Parathyroid adenoma (tissue), 2 donors: Measurements from ENCODE around the gene LPIN1.

Source experiments
- H2AFZ ChIP-seq: fragments of 300-600 bp; sonication (generic); one replicate; pipeline ENCODE4 v1.7.0; 2017; ENCODE audit warnings: antibody characterized with exemption, mild to moderate bottlenecking
- H3K27ac ChIP-seq: fragments of 300-600 bp; sonication (generic); one replicate; pipeline ENCODE4 v1.7.0; 2017
- H3K27me3 ChIP-seq: fragments of 300-600 bp; sonication (generic); one replicate; pipeline ENCODE4 v1.7.0; 2017; ENCODE audit warnings: low read length; ENCODE audit not compliant: control insufficient read depth, insufficient read depth
- H3K36me3 ChIP-seq: fragments of 300-600 bp; sonication (generic); one replicate; pipeline ENCODE4 v1.7.0; 2017; ENCODE audit warnings: low read length; ENCODE audit not compliant: control insufficient read depth, insufficient read depth
- H3K4me1 ChIP-seq: fragments of 300-600 bp; sonication (generic); one replicate; pipeline ENCODE4 v1.7.0; 2017; ENCODE audit warnings: control low read depth
- H3K4me2 ChIP-seq: fragments of 300-600 bp; sonication (generic); one replicate; pipeline ENCODE4 v1.7.0; 2017; ENCODE audit warnings: low read length
- H3K4me3 ChIP-seq: fragments of 300-600 bp; sonication (generic); one replicate; pipeline ENCODE4 v1.7.0; 2017; ENCODE audit warnings: low read depth, low read length
- H3K79me2 ChIP-seq: fragments of 300-600 bp; sonication (generic); one replicate; pipeline ENCODE4 v1.7.0; 2017; ENCODE audit warnings: control low read depth
- H3K9ac ChIP-seq: fragments of 300-600 bp; sonication (generic); one replicate; pipeline ENCODE4 v1.7.0; 2017; ENCODE audit warnings: mild to moderate bottlenecking
- H3K9me3 ChIP-seq: fragments of 300-600 bp; sonication (generic); one replicate; pipeline ENCODE4 v1.7.0; 2017; ENCODE audit warnings: low read length; ENCODE audit not compliant: control insufficient read depth
- CTCF ChIP-seq: fragments of 300-600 bp; sonication (generic); IDR thresholded peaks from one replicate; pipeline ENCODE4 v1.7.0; 2017; ENCODE audit warnings: antibody characterized with exemption, mild to moderate bottlenecking
- donor health status: primary hyperparathyroidism.

LPIN1 gene

GRCh38 chr2:11873356-11874154, 127.1 kb downstream of the LPIN1 start:
- Histone ChIP-seq H3K36me3 (no peaks in the 10 kb centered on the region), H3K4me3 (no peak overlapping the region)

DNA sequence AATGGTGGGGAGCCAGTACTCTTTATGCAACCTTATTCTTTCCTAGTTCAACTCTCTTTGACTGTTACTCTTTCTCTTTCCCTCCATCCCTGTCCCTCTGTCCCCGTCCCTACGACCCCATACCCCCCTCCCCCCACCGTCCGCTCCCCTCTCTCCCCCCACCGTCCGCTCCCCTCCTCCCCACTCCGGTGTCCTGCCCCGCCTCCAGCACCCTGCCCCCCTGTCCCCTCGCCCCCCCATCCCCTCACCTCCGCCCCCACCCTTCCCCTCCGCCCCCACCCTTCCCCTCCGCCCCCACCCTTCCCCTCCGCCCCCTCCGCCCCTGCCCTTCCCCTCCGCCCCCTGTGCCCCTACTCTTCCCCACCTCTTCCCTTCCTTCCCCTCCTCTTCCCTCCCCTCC, 128.4 kb downstream of the LPIN1 start:
- H3K4me1 ChIP-seq = peaks cover 36% of the 10 kb centered on the region
- TF ChIP-seq CTCF = no peak
- H3K36me3 ChIP-seq = no peaks in the 10 kb centered on the region
- H3K4me3 ChIP-seq = no peak overlapping the region
- peak overlapping the region; percentile 65 for H3K27ac ChIP-seq
- H3K4me2 ChIP-seq = no peak overlapping the region
- H2AFZ ChIP-seq = no peak overlapping the region
- H3K9ac ChIP-seq = no peak overlapping the region
- H3K27me3 ChIP-seq = no peaks in the 10 kb centered on the region
- H3K79me2 ChIP-seq = no peaks in the 10 kb centered on the region
- H3K9me3 ChIP-seq = no peaks in the 10 kb centered on the region

More at GRCh38 chr2:11873356-11874154, 127.1 kb downstream of the LPIN1 start:
- Histone ChIP-seq H3K27me3 (no peaks in the 10 kb centered on the region), H3K9ac (no peak overlapping the region), H2AFZ (peak overlapping the region; percentile 66), H3K9me3 (no peaks in the 10 kb centered on the region), H3K4me1 (peaks cover 36% of the 10 kb centered on the region), H3K79me2 (no peaks in the 10 kb centered on the region), H3K27ac (peak overlapping the region; percentile 65), H3K4me2 (no peak overlapping the region)
- no peak for TF ChIP-seq CTCF

DNA sequence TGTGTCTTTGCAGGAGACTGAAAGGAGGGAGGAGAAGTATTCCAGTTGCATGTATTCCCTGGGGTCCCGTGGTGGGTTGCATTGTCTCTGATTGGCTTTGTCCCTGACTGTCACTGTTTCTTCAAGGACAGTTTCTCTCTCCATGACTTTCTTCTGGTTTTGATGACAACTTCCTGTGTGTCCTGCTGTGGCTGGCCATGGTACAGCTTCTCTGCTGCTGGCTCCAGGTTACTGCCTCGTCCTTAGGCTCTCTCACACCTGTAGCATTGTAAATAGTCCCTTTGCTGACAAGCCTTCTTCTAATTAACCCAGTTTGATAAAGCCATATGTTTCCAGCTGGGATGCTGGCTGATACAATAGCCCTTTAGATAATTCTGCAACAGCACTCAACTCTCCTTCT, 129.0 kb downstream of the LPIN1 start:
- H3K4me3 ChIP-seq = no peak overlapping the region
- no peaks in the 10 kb centered on the region for H3K79me2 ChIP-seq
- H3K27ac ChIP-seq = peak overlapping the region; percentile 33
- no peak overlapping the region for H3K4me2 ChIP-seq
- H3K9ac ChIP-seq = no peak overlapping the region
- H3K36me3 ChIP-seq = no peaks in the 10 kb centered on the region
- H3K4me1 ChIP-seq = peaks cover 36% of the 10 kb centered on the region
- peak overlapping the region; percentile 57 for H2AFZ ChIP-seq
- no peaks in the 10 kb centered on the region for H3K9me3 ChIP-seq
- TF ChIP-seq CTCF = no peak
- H3K27me3 ChIP-seq = no peaks in the 10 kb centered on the region

- Histone ChIP-seq H3K36me3 (no peaks in the 10 kb centered on the region), H3K27ac (peak overlapping the region; percentile 33), H3K4me2 (no peak overlapping the region), H3K4me3 (no peak overlapping the region), H2AFZ (peak overlapping the region; percentile 57), H3K79me2 (no peaks in the 10 kb centered on the region), H3K9me3 (no peaks in the 10 kb centered on the region), H3K4me1 (peaks cover 36% of the 10 kb centered on the region), H3K9ac (no peak overlapping the region), H3K27me3 (no peaks in the 10 kb centered on the region)
- TF ChIP-seq CTCF = no peak
Measured at GRCh38 chr2:11876436-11876835, 130.0 kb downstream of the LPIN1 start.

GRCh38 chr2:11876889-11877288, 130.5 kb downstream of the LPIN1 start:
- TF ChIP-seq CTCF = no peak
- H3K36me3 ChIP-seq = no peaks in the 10 kb centered on the region
- H3K79me2 ChIP-seq = no peaks in the 10 kb centered on the region
- H3K4me1 ChIP-seq = peaks cover 36% of the 10 kb centered on the region
- H3K27ac ChIP-seq = peak overlapping the region; percentile 33
- H3K27me3 ChIP-seq = no peaks in the 10 kb centered on the region
- no peaks in the 10 kb centered on the region for H3K9me3 ChIP-seq
- peak overlapping the region; percentile 57 for H2AFZ ChIP-seq
- H3K4me3 ChIP-seq = no peak overlapping the region
- no peak overlapping the region for H3K4me2 ChIP-seq
- no peak overlapping the region for H3K9ac ChIP-seq
